SK-N-SH treated with all-trans-retinoic acid at 6 μM for 48 hours (cell line): ENCODE data around the gene HTT.

Experiments used
- BACH2 ChIP-seq: fragments of 250-450 bp; sonication (Bioruptor Pico); IDR thresholded peaks from 2 replicates; pipeline ENCODE4 v1.9.0; 2021; ENCODE audit warnings: mild to moderate bottlenecking, borderline replicate concordance
- ESRRG ChIP-seq: fragments of 250-450 bp; sonication (Bioruptor Pico); IDR thresholded peaks from 2 replicates; pipeline ENCODE4 v1.6.1; 2021; ENCODE audit warnings: mild to moderate bottlenecking
- GLIS3 ChIP-seq: fragments of 250-450 bp; sonication (Bioruptor Pico); IDR thresholded peaks from 2 replicates; pipeline ENCODE4 v1.5.0; 2020; ENCODE audit warnings: mild to moderate bottlenecking, moderate library complexity
- ISL1 ChIP-seq: fragments of 250-450 bp; sonication (Bioruptor Pico); IDR thresholded peaks from 2 replicates; pipeline ENCODE4 v2.1.2; 2022; ENCODE audit warnings: mild to moderate bottlenecking, moderate library complexity
- PPARA ChIP-seq: fragments of 250-450 bp; sonication (Bioruptor Pico); IDR thresholded peaks from 2 replicates; pipeline ENCODE4 v1.5.0; 2020; ENCODE audit warnings: mild to moderate bottlenecking, borderline replicate concordance
- ZFP3 ChIP-seq: fragments of 250-450 bp; sonication (Bioruptor Pico); IDR thresholded peaks from 2 replicates; pipeline ENCODE4 v1.5.0; 2020; ENCODE audit warnings: mild to moderate bottlenecking, moderate library complexity
- ZFP30 ChIP-seq: fragments of 450-650 bp; formaldehyde crosslinking; IDR thresholded peaks from 2 replicates; pipeline ENCODE4 v1.5.0; 2022; ENCODE audit warnings: mild to moderate bottlenecking, moderate library complexity
- ZNF565 ChIP-seq: fragments of 450-650 bp; formaldehyde crosslinking; conservative IDR thresholded peaks from 2 replicates; pipeline ENCODE4 v1.5.0; 2020; ENCODE audit warnings: low read depth, mild to moderate bottlenecking, moderate library complexity
- ZNF70 ChIP-seq: fragments of 450-650 bp; formaldehyde crosslinking; IDR thresholded peaks from 2 replicates; pipeline ENCODE4 v1.5.0; 2020; ENCODE audit warnings: mild to moderate bottlenecking, moderate library complexity
- TF ChIP-seq, protein P1 (sequence below): fragments of 250-450 bp; sonication (Bioruptor Pico); IDR thresholded peaks from 2 replicates; pipeline ENCODE4 v1.5.1; 2020; ENCODE audit warnings: low read depth, mild to moderate bottlenecking, moderate library complexity
- TF ChIP-seq, protein P2 (sequence below): fragments of 250-450 bp; sonication (Bioruptor Pico); IDR thresholded peaks from 2 replicates; pipeline ENCODE4 v1.8.0; 2020; ENCODE audit warnings: mild to moderate bottlenecking, moderate library complexity, borderline replicate concordance
- TF ChIP-seq, protein P3 (sequence below): fragments of 250-450 bp; sonication (Bioruptor Pico); IDR thresholded peaks from 2 replicates; pipeline ENCODE4 v1.5.1; 2021; ENCODE audit warnings: mild to moderate bottlenecking, moderate library complexity

DNA sequence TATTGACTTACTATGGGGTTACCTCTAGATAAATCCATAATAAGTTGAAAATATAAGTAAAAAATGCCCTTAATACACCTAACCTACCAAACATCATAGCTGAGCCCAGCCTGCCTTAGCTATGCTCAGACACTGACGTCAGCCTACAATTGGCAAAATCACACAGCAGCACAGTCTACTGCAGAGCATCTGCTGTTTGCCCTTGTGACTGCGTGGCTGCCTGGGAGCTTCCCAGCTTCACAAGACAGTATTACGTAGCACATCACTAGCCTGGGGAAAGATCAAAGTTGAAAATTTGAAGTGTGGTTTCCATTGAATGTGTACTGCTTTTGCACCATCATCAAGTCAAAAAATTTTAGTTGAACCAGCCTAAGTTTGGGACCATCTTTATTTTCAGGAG is 8.9 kb upstream of the HTT start:
- TF ChIP-seq, protein P1, sequence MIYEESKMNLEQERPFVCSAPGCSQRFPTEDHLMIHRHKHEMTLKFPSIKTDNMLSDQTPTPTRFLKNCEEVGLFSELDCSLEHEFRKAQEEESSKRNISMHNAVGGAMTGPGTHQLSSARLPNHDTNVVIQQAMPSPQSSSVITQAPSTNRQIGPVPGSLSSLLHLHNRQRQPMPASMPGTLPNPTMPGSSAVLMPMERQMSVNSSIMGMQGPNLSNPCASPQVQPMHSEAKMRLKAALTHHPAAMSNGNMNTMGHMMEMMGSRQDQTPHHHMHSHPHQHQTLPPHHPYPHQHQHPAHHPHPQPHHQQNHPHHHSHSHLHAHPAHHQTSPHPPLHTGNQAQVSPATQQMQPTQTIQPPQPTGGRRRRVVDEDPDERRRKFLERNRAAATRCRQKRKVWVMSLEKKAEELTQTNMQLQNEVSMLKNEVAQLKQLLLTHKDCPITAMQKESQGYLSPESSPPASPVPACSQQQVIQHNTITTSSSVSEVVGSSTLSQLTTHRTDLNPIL: no peak
- TF ChIP-seq ZNF565 (CRISPR knock-in tag) (no peak), BACH2 (CRISPR knock-in tag) (no peak), PPARA (no peak), ZFP3 (CRISPR knock-in tag) (no peak), ZNF70 (CRISPR knock-in tag) (no peak), ESRRG (CRISPR knock-in tag) (no peak), ZFP30 (CRISPR knock-in tag) (no peak), ISL1 (no peak), GLIS3 (CRISPR knock-in tag) (no peak)
- TF ChIP-seq, protein P2, sequence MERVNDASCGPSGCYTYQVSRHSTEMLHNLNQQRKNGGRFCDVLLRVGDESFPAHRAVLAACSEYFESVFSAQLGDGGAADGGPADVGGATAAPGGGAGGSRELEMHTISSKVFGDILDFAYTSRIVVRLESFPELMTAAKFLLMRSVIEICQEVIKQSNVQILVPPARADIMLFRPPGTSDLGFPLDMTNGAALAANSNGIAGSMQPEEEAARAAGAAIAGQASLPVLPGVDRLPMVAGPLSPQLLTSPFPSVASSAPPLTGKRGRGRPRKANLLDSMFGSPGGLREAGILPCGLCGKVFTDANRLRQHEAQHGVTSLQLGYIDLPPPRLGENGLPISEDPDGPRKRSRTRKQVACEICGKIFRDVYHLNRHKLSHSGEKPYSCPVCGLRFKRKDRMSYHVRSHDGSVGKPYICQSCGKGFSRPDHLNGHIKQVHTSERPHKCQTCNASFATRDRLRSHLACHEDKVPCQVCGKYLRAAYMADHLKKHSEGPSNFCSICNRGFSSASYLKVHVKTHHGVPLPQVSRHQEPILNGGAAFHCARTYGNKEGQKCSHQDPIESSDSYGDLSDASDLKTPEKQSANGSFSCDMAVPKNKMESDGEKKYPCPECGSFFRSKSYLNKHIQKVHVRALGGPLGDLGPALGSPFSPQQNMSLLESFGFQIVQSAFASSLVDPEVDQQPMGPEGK (CRISPR knock-in tag): no peak
- TF ChIP-seq, protein P3, sequence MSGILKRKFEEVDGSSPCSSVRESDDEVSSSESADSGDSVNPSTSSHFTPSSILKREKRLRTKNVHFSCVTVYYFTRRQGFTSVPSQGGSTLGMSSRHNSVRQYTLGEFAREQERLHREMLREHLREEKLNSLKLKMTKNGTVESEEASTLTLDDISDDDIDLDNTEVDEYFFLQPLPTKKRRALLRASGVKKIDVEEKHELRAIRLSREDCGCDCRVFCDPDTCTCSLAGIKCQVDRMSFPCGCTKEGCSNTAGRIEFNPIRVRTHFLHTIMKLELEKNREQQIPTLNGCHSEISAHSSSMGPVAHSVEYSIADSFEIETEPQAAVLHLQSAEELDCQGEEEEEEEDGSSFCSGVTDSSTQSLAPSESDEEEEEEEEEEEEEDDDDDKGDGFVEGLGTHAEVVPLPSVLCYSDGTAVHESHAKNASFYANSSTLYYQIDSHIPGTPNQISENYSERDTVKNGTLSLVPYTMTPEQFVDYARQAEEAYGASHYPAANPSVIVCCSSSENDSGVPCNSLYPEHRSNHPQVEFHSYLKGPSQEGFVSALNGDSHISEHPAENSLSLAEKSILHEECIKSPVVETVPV (CRISPR knock-in tag): no peak
